ENCODE results near the gene ICA1. TPM values are rescaled to one million over a fixed set of nuclear protein-coding genes. Genes with fewer than 3 reads are reported as not detected.
"Not testable (repeated sequence)": the region's sequence is repeated elsewhere in the genome, so short reads cannot be mapped to it uniquely, and the experiment has no call there.

ICA1 gene
- total RNA-seq, 6 donors from 2014 or later = 19.3 to 85.4 (median 44.6) TPM

DNA sequence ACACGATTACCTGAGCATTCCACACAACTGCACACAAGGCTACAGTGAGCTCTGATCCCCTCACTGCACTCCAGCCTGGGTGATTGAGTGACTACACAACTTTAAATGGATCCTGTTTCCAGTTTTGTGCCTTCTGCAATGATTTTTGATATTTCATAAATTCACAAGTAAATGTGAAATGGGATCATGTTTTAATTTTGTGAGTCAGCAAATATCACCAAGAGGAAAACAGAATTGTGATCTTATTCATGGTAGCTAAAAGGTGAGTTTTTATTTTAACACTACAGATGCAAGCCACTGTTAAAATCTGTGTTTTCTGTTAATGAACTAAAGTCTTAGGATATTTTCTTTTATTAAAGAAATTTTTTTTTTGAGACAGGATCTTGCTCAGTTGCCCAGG, 11.4 kb downstream of the ICA1 start:
- 100% methylated on average over 1 of the region's 1 CpG for WGBS, 2 donors
- no peaks in the 10 kb centered on the region for H3K27me3 ChIP-seq
- no peak for TF ChIP-seq EP300 (IDR thresholded peaks at IDR 0.05)
- TF ChIP-seq, protein P1, sequence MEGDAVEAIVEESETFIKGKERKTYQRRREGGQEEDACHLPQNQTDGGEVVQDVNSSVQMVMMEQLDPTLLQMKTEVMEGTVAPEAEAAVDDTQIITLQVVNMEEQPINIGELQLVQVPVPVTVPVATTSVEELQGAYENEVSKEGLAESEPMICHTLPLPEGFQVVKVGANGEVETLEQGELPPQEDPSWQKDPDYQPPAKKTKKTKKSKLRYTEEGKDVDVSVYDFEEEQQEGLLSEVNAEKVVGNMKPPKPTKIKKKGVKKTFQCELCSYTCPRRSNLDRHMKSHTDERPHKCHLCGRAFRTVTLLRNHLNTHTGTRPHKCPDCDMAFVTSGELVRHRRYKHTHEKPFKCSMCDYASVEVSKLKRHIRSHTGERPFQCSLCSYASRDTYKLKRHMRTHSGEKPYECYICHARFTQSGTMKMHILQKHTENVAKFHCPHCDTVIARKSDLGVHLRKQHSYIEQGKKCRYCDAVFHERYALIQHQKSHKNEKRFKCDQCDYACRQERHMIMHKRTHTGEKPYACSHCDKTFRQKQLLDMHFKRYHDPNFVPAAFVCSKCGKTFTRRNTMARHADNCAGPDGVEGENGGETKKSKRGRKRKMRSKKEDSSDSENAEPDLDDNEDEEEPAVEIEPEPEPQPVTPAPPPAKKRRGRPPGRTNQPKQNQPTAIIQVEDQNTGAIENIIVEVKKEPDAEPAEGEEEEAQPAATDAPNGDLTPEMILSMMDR (IDR thresholded peaks at IDR 0.05) = no peak
- no peak for TF ChIP-seq POLR2A (IDR thresholded peaks at IDR 0.05)
- no peak for TF ChIP-seq POLR2AphosphoS5 (IDR thresholded peaks at IDR 0.05)
- no peak overlapping the region for H3K4me3 ChIP-seq
- H3K4me1 ChIP-seq = peaks cover 5 to 9% (median 7%) of the 10 kb centered on the region in 4 donors
- H3K27ac ChIP-seq = no peak overlapping the region
- no peaks in the 10 kb centered on the region for H3K9me3 ChIP-seq
- ATAC-seq (ENCODE audit: low FRiP score in 2 of 2) (no peak), DNase-seq (no peak)
- no peaks in the 10 kb centered on the region for H3K36me3 ChIP-seq

DNA sequence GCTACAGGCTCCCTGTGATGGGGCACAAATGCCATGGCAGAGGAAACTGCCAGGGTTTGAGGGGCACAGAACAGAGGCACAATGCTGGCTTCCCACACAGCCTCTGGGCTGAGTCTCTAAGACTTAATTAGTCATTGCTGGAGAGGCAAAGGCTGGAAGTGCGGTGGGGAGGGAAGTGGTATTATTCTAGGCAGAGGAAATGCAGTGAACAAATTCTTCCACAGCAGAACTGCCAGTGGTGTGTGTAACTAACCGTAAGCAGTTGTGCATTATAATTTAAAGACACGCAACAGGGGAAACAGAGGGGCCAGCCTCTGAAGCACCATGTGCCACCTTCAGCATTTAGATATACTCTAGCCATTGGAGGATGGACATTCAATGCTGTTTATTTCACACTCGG, 12.8 kb downstream of the ICA1 start:
- no peak overlapping the region for H3K4me3 ChIP-seq
- ATAC-seq (ENCODE audit: low FRiP score in 2 of 2) (no peak), DNase-seq (no peak)
- 69 to 82% methylated on average over 4 of the region's 4 CpGs for WGBS, 2 donors
- H3K4me1 ChIP-seq = peaks cover 0 to 3% (median 0%) of the 10 kb centered on the region in 4 donors
- no peaks in the 10 kb centered on the region for H3K36me3 ChIP-seq
- TF ChIP-seq, protein P1 (IDR thresholded peaks at IDR 0.05) = no peak
- no peak for TF ChIP-seq POLR2AphosphoS5 (IDR thresholded peaks at IDR 0.05)
- no peak for TF ChIP-seq POLR2A (IDR thresholded peaks at IDR 0.05)
- no peak for TF ChIP-seq EP300 (IDR thresholded peaks at IDR 0.05)
- H3K27ac ChIP-seq = no peak overlapping the region
- no peaks in the 10 kb centered on the region for H3K9me3 ChIP-seq
- H3K27me3 ChIP-seq = no peaks in the 10 kb centered on the region

DNA sequence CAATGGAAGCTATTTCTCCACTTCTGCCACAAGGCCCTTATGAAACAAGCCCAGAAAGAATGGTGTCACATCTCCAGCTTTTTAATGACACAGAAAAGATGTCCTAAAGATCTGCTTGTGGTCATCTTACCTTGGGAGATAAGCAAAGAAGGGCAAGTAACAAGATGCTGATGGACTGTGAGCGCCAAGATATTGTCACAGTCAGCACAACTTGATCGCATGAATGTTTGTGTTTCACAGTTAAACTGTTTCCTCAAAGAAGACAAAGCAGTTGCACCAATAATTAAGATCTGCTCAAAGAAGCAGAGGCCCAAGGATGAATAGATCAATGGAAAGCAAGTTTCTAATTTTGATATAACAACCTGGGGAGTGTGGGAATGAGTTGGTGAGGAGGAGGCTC, 15.9 kb downstream of the ICA1 start:
- no peak for ATAC-seq (ENCODE audit: low FRiP score in 2 of 2)
- WGBS, 2 donors = 83 to 88% methylated on average over 2 of the region's 2 CpGs
- no peaks in the 10 kb centered on the region for H3K27me3 ChIP-seq

DNA sequence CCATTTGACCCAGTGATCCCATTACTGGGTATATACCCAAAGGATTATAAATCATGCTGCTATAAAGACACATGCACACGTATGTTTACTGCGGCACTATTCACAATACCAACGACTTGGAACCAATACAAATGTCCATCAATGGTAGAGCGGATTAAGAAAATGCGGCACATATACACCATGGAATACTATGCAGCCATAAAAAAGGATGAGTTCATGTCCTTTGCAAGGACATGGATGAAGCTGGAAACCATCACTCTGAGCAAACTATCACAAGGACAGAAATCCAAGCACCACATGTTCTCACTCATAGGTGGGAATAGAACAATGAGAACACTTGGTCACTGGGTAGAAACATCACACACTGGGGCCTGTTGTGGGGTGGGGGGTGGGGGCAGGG, 16.9 kb downstream of the ICA1 start:
- ATAC-seq (ENCODE audit: low FRiP score in 2 of 2); H3K4me3 ChIP-seq; H3K27me3 ChIP-seq; H3K27ac ChIP-seq; H3K36me3 ChIP-seq; DNase-seq; H3K4me1 ChIP-seq: not testable (repeated sequence)
- peaks cover 0 to 12% (median 2%) of the 10 kb centered on the region in 4 donors for H3K9me3 ChIP-seq
- WGBS, 2 donors = 85 to 99% methylated on average over 5 of the region's 5 CpGs

More for the DNA sequence above, 15.9 kb downstream of the ICA1 start:
- no peak overlapping the region for H3K4me3 ChIP-seq
- peaks cover 0 to 12% (median 2%) of the 10 kb centered on the region in 4 donors for H3K9me3 ChIP-seq
- no peaks in the 10 kb centered on the region for H3K4me1 ChIP-seq
- no peaks in the 10 kb centered on the region for H3K36me3 ChIP-seq
- no peak for DNase-seq
- TF ChIP-seq, protein P1 (IDR thresholded peaks at IDR 0.05) = no peak
- no peak for TF ChIP-seq POLR2A (IDR thresholded peaks at IDR 0.05)
- TF ChIP-seq POLR2AphosphoS5 (IDR thresholded peaks at IDR 0.05) = no peak
- no peak for TF ChIP-seq EP300 (IDR thresholded peaks at IDR 0.05)
- H3K27ac ChIP-seq = no peak overlapping the region

DNA sequence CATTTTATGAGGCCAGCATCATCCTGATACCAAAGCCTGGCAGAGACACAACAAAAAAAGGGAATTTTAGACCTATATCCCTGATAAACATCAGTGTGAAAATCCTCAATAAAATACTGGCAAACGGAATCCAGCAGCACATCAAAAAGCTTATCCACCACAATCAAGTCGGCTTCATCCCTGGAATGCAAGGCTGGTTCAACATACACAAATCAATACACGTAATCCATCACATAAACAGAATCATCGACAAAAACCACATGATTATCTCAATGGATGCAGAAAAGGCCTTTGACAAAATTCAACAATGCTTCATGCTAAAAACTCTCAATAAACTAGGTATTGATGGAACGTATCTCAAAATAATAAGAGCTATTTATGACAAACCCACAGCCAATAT, 18.9 kb downstream of the ICA1 start:
- not testable (repeated sequence) for H3K36me3 ChIP-seq; ATAC-seq (ENCODE audit: low FRiP score in 2 of 2); H3K27ac ChIP-seq; H3K4me3 ChIP-seq; DNase-seq; H3K27me3 ChIP-seq; H3K4me1 ChIP-seq
- whole genome bisulfite sequencing, 2 donors = 75 to 95% methylated on average over 5 of the region's 5 CpGs
- peaks cover 0 to 12% (median 2%) of the 10 kb centered on the region in 4 donors for H3K9me3 ChIP-seq

DNA sequence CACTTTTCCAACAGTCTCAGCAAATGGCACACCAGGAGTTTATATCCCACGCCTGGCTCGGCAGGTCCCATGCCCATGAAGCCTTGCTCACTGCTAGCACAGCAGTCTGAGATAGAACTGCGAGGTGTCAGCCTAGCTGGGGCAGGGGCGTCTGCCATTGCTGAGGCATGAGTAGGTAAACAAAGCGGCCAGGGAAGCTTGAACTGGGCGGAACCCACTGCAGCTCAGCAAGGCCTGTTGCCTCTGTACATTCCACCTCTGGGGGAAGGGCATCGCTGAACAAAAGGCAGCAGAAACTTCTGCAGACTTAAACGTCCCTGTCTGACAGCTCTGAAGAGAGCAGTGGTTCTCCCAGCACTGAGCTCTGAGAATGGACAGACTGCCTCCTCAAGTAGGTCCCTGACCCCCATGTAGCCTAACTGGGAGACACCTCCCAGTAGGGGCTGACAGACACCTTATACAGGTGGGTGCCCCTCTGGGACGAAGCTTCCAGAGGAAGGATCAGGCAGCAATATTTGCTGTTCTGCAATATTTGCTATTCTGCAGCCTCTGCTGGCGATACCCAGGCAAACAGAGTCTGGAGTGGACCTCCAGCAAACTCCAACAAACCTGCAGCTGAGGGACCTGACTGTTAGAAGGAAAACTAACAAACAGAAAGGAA, 22.1 kb downstream of the ICA1 start:
- H3K4me3 ChIP-seq; H3K27me3 ChIP-seq; H3K4me1 ChIP-seq; H3K36me3 ChIP-seq; H3K27ac ChIP-seq; ATAC-seq (ENCODE audit: low FRiP score in 2 of 2); DNase-seq: not testable (repeated sequence)
- 67 to 72% methylated on average over 3 to 10 of the region's 10 CpGs for WGBS, 2 donors
- H3K9me3 ChIP-seq = peaks cover 0 to 12% (median 2%) of the 10 kb centered on the region in 4 donors
